ENCODE results near the gene SPPL2A. TPM values are rescaled to one million over a fixed set of nuclear protein-coding genes. Genes with fewer than 3 reads are reported as not detected.
"Not testable (repeated sequence)": the region's sequence is repeated elsewhere in the genome, so short reads cannot be mapped to it uniquely, and the experiment has no call there.

Gene SPPL2A
- total RNA-seq, 1 donor from 2014 or later = 40.7 TPM

- no peaks in the 10 kb centered on the region for H3K27me3 Mint-ChIP-seq (ENCODE audit: unreplicated experiment)
- no peaks in the 10 kb centered on the region for H3K9me3 Mint-ChIP-seq (ENCODE audit: unreplicated experiment)
- no peak for DNase-seq
- H3K27ac Mint-ChIP-seq (ENCODE audit: unreplicated experiment) = no peak overlapping the region
- H3K36me3 Mint-ChIP-seq (ENCODE audit: unreplicated experiment) = no peaks in the 10 kb centered on the region
- H3K4me3 Mint-ChIP-seq (ENCODE audit: unreplicated experiment) = no peak overlapping the region
- no peaks in the 10 kb centered on the region for H3K4me1 Mint-ChIP-seq (ENCODE audit: low read depth, unreplicated experiment)
- no peak for TF ChIP-seq CTCF (IDR thresholded peaks at IDR 0.05; ENCODE audit: partially characterized antibody, unreplicated experiment)
These were observed 54.9 kb downstream of the SPPL2A start for GRCh38 chr15:50710585-50710984.

GRCh38 chr15:50707878-50708427 is 57.6 kb downstream of the SPPL2A start:
- no peaks in the 10 kb centered on the region for H3K4me1 Mint-ChIP-seq (ENCODE audit: low read depth, unreplicated experiment)
- DNase-seq = no peak
- no peaks in the 10 kb centered on the region for H3K27me3 Mint-ChIP-seq (ENCODE audit: unreplicated experiment)
- no peak overlapping the region for H3K27ac Mint-ChIP-seq (ENCODE audit: unreplicated experiment)
- no peak for TF ChIP-seq CTCF (IDR thresholded peaks at IDR 0.05; ENCODE audit: partially characterized antibody, unreplicated experiment)
- H3K9me3 Mint-ChIP-seq (ENCODE audit: unreplicated experiment) = no peaks in the 10 kb centered on the region
- no peaks in the 10 kb centered on the region for H3K36me3 Mint-ChIP-seq (ENCODE audit: unreplicated experiment)
- no peak overlapping the region for H3K4me3 Mint-ChIP-seq (ENCODE audit: unreplicated experiment)

GRCh38 chr15:50702762-50703334 is 62.7 kb downstream of the SPPL2A start:
- Mint-ChIP-seq H3K27ac (ENCODE audit: unreplicated experiment) (no peak overlapping the region), H3K4me1 (ENCODE audit: low read depth, unreplicated experiment) (no peaks in the 10 kb centered on the region), H3K27me3 (ENCODE audit: unreplicated experiment) (peaks cover 2% of the 10 kb centered on the region), H3K36me3 (ENCODE audit: unreplicated experiment) (no peaks in the 10 kb centered on the region), H3K4me3 (ENCODE audit: unreplicated experiment) (no peak overlapping the region), H3K9me3 (ENCODE audit: unreplicated experiment) (no peaks in the 10 kb centered on the region)
- DNase-seq = no peak
- TF ChIP-seq CTCF (IDR thresholded peaks at IDR 0.05; ENCODE audit: partially characterized antibody, unreplicated experiment) = no peak

- H3K27me3 Mint-ChIP-seq (ENCODE audit: unreplicated experiment) = peaks cover 2% of the 10 kb centered on the region
- no peaks in the 10 kb centered on the region for H3K4me1 Mint-ChIP-seq (ENCODE audit: low read depth, unreplicated experiment)
- no peak overlapping the region for H3K27ac Mint-ChIP-seq (ENCODE audit: unreplicated experiment)
- no peak for DNase-seq
- H3K36me3 Mint-ChIP-seq (ENCODE audit: unreplicated experiment) = no peaks in the 10 kb centered on the region
- H3K9me3 Mint-ChIP-seq (ENCODE audit: unreplicated experiment) = no peaks in the 10 kb centered on the region
- no peak for TF ChIP-seq CTCF (IDR thresholded peaks at IDR 0.05; ENCODE audit: partially characterized antibody, unreplicated experiment)
- H3K4me3 Mint-ChIP-seq (ENCODE audit: unreplicated experiment) = no peak overlapping the region
These were observed 67.4 kb downstream of the SPPL2A start for GRCh38 chr15:50698101-50698500.

- no peaks in the 10 kb centered on the region for H3K9me3 Mint-ChIP-seq (ENCODE audit: unreplicated experiment)
These were observed 68.3 kb downstream of the SPPL2A start for GRCh38 chr15:50697109-50697797.

GRCh38 chr15:50694634-50695165 is 70.8 kb downstream of the SPPL2A start:
- not testable (repeated sequence) for H3K27me3 Mint-ChIP-seq (ENCODE audit: unreplicated experiment)

More at GRCh38 chr15:50697109-50697797, 68.3 kb downstream of the SPPL2A start:
- no peak for DNase-seq
- no peaks in the 10 kb centered on the region for H3K4me1 Mint-ChIP-seq (ENCODE audit: low read depth, unreplicated experiment)
- no peak overlapping the region for H3K4me3 Mint-ChIP-seq (ENCODE audit: unreplicated experiment)
- H3K36me3 Mint-ChIP-seq (ENCODE audit: unreplicated experiment) = no peaks in the 10 kb centered on the region
- H3K27ac Mint-ChIP-seq (ENCODE audit: unreplicated experiment) = no peak overlapping the region
- TF ChIP-seq CTCF (IDR thresholded peaks at IDR 0.05; ENCODE audit: partially characterized antibody, unreplicated experiment) = no peak
- H3K27me3 Mint-ChIP-seq (ENCODE audit: unreplicated experiment) = peaks cover 2% of the 10 kb centered on the region

More at GRCh38 chr15:50694634-50695165, 70.8 kb downstream of the SPPL2A start:
- not testable (repeated sequence) for DNase-seq; H3K36me3 Mint-ChIP-seq (ENCODE audit: unreplicated experiment); H3K27ac Mint-ChIP-seq (ENCODE audit: unreplicated experiment); H3K9me3 Mint-ChIP-seq (ENCODE audit: unreplicated experiment); H3K4me1 Mint-ChIP-seq (ENCODE audit: low read depth, unreplicated experiment); H3K4me3 Mint-ChIP-seq (ENCODE audit: unreplicated experiment)

Measured in glutamatergic neuron (in vitro differentiated cells).